Ovary (tissue), 3 donors: ENCODE measurements around the gene P2RX1.

ENCODE experiments used
- CTCF ChIP-seq, 3 donors: fragments of 450-650 bp in 2 of 3; fragments of 200-600 bp in 1 of 3; IDR thresholded peaks; one replicate each; pipeline versions ENCODE4 v1.5.1 to v1.8.0; 2016 to 2022; ENCODE audit warnings: antibody characterized with exemption in 3 of 3, mild to moderate bottlenecking in 1 of 3
- EP300 ChIP-seq: sonication (generic); formaldehyde crosslinking; IDR thresholded peaks from one replicate; pipeline ENCODE4 v1.6.1; 2017; ENCODE audit warnings: antibody characterized with exemption
- POLR2A ChIP-seq: fragments of 450-650 bp; IDR thresholded peaks from one replicate; pipeline ENCODE4 v1.6.1; 2017; ENCODE audit warnings: antibody characterized with exemption, mild to moderate bottlenecking, moderate library complexity
- donor health status: DM: no; HTN: no; CAD: no.

GRCh38 chr17:3909257-3909656 lies 7.0 kb downstream of the P2RX1 start:
- no peak for TF ChIP-seq POLR2A
- no peak for TF ChIP-seq EP300
- no peak for TF ChIP-seq CTCF (IDR thresholded peaks at IDR 0.05)
